Endometrium (tissue), 2 donors: Measurements from ENCODE around the gene ELL3.
"Not testable (repeated sequence)": the region's sequence is repeated elsewhere in the genome, so short reads cannot be mapped to it uniquely, and the experiment has no call there.

Experiments
- FAIRE-seq: peaks from 2 replicates; lab custom pipeline; 2012; peaks lifted over from hg19 to GRCh38; lab: Jason Lieb, UNC
- donor health status: control.
- donor health status: control.

The ELL3 gene, protein sequence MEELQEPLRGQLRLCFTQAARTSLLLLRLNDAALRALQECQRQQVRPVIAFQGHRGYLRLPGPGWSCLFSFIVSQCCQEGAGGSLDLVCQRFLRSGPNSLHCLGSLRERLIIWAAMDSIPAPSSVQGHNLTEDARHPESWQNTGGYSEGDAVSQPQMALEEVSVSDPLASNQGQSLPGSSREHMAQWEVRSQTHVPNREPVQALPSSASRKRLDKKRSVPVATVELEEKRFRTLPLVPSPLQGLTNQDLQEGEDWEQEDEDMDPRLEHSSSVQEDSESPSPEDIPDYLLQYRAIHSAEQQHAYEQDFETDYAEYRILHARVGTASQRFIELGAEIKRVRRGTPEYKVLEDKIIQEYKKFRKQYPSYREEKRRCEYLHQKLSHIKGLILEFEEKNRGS

DNA sequence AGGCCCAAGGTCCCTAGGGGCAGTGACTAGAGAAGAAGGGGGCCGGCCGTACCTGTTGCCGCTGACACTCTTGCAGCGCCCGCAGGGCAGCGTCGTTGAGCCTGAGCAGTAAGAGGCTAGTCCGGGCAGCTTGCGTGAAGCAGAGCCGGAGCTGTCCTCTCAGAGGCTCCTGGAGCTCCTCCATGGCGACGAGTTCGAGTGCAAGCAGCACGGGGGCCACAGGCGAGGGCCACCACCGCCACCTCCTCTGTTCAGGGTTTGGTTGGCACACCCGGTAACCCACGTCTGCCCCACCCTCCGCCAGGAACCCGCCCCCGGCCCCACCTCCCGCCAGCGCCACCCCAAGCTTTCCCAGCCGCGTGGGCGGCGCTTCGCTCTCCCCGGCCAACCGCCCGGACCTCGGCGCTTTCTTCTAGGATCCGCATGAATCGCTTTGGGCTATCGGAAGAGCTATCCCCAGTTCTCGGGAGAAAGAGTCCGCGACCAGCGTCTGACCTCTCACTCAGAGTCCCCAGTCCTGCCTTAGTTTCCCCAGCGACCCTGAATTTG lies at the start of gene ELL3:
Gene ELL3, minus strand, starts transcription at position 249 of the 549 bp plus-strand sequence. Its CDS starts 65 bp downstream, at position 184.
- no peak for FAIRE-seq

DNA sequence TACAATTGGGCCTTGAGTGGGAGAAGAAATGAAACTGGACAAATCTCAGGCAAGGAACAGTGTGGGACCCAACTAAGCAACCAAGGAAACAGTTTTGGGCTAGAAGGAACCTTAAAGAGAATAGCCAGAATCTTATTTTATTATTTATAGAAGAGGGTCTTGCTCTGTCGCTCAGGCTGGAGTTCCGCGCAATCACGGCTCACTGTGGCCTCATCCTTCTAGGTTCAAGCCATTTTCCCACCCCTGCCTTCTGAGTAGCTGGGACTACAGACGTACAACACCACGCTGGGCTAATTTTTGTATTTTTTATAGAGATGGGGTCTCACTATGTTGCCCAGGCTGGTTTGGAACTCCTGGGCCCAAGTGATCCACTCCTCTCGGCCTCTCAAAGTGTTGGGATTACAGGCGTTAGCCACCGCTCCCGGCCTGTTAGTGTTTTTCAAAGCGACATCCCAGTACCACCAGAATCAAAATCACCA lies 49.3 kb upstream of the ELL3 start:
- no peak for FAIRE-seq

DNA sequence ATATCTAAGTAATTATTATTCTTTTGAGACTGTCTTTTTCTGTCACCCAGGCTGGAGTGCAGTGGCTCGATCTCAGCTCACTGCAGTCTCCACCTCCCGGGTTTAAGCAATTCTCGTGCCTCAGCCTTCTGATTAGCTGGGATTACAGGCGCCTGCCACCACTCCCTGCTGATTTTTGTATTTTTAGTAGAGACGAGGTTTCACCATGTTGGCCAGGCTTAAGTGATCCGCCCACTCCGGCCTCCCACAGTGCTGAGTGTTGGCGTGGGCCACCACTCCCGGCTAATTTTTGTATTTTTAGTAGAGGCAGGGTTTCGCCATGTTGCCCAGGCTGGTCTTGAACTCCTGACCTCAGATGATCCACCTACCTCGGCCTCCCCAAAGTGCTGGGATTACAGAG lies 48.5 kb upstream of the ELL3 start:
- not testable (repeated sequence) for FAIRE-seq

DNA sequence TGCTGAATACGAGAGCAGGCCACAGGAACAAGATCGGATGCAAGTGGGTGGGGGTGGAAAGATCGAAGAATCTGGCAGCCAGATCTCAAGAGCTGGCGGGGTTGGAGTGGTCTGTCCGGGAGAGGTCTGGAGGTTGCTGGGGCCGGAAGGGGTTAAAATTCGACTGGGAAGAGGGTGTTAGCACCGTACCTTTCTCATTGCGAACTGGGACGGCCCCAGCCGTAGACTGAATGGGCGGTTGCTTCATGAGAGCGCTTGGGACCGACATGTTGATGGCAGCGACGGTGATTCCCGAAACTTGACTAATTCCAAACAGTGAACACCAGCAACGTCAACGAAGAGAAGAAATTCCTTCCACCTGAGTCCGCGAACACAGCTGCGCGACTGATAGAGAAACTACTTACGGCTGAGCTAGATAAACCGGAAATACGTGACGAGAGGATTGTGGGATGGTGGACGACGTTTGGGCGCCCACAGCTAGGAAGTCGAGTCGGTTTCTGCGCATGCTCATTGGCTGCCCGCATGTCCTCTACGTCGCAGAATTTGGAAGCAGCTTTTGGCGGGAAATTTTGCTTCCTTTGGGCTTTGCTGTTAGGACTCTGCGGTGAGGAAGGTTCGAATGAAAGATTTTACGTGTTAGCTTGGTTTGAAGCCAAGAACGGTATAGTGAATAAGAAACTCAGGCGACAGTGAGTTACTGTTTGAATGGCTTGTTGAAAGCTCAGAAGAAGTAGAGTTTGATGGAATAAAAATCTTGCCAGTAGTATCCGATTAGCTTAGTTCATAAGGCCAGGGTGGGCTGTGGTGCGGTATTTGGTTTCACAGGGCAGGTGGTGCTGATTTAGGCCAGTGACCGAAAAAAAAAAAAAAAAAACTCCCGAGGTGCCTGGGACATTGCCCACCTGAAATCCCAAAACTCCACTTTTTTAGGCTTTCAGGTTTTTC lies 47.8 kb upstream of the ELL3 start, which contains the start of gene MFAP1:
Gene MFAP1, minus strand, starts transcription at position 389 of the 945 bp plus-strand sequence. Its CDS starts 121 bp downstream, at position 268.
- peak; percentile 84 for FAIRE-seq

DNA sequence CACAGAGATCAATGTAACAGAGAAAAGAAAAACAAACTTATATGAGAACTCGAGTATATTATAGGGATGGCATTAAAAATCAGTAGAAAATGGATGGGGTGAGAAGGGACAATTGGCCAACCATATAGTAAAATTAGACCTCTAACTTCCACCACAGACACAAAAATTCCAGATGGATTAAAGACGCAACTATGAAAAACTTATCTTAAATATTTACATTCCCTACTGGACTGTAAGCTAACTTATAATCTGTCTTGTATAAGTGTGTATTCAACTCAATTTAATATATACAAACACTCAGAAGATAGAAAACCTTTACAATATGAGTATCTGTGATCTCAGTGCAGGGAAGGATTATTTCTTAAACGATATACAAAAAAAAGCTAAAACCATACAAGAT lies 44.7 kb upstream of the ELL3 start:
- FAIRE-seq = no peak

DNA sequence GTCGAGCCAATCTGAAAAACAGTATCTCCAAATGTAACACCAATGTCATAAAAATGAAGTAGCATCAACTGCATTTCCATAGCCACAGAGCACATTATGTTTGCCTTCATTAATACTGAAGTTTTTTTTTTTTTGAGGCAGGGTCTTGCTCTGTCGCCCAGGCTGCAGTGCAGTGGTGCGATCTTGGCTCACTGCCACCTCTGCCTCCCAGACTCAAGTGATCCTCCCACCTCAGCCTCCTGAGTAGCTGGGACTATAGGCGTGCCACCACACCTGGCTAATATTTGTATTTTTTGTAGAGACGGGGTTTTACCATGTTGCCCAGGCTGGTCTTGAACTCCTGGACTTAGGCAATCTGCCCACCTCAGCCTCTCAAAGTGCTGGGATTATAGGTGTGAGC lies 38.3 kb upstream of the ELL3 start:
- FAIRE-seq = not testable (repeated sequence)

DNA sequence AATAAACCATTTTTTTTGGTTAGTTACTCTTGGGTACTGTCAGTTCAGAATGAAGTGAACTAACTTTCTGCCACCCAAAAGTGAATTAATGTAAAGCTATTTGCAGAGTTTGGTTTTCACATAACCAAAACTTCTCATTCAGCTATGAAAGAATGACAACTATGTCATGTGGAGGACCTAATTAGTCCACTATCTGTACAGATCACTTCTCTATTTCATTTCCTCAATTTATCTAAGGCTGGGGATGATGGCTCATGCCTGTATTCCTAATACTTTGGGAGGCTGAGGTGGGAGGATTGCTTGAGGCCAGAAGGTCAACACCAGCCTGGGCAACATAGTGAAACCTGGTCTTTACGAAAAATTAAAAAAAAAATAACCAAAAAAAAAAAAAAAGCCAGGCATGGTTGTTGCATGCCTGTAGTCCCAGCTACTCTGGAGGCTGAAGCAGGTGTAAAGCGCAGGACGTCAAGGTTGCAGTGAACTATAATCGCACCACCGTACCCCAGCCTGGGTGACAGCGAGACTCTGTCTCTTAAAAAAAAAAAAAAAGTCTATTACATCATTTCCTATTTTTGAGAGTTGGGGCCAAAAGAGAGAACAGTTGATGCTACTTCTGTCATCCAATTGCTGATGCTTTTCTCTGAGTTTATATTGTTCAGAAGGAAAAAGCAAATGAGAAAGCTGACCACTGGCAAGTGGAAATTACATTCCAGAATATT lies 32.4 kb upstream of the ELL3 start:
- no peak for FAIRE-seq

DNA sequence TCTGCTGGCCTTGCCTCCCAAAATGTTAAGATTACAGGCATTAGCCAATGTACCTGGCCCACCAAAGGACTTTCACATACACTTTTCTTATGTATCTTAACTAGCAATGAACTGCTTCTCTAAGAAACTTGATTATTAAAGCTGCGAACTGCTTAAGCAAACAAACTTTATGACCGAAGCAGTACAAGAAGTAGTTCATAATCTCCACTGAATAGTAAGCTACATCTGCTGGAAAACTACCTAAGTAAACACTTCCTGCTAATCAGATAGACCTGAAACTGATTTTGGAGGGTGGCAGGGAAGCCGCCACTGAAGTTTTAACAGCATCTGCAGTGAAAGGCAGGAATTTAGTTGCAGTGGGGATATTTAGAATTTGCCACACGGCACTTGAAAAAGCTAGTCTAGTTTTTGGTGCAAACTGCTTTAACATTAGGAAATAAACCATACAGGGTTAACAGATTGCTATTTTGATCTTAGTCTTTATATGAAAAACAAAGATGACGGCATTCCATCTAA lies 31.7 kb upstream of the ELL3 start:
- no peak for FAIRE-seq

DNA sequence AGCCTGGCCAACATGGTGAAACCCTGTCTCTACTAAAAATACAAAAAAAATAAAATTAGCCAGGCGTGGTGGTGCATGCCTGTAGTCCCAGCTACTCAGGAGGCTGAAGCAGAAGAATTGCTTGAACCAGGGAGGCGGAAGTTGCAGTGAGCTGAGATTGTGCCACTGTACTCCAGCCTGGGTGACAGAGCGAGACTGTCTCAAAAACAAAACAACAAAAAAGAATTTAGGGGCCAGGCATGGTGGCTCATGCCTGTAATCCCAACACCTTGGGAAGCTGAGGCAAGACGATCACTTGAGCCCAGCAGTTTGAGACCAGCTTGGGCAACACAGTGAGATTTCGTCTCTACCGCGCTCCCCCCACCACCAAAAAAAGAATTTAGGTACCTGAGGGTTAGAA lies 25.9 kb upstream of the ELL3 start:
- FAIRE-seq = not testable (repeated sequence)

DNA sequence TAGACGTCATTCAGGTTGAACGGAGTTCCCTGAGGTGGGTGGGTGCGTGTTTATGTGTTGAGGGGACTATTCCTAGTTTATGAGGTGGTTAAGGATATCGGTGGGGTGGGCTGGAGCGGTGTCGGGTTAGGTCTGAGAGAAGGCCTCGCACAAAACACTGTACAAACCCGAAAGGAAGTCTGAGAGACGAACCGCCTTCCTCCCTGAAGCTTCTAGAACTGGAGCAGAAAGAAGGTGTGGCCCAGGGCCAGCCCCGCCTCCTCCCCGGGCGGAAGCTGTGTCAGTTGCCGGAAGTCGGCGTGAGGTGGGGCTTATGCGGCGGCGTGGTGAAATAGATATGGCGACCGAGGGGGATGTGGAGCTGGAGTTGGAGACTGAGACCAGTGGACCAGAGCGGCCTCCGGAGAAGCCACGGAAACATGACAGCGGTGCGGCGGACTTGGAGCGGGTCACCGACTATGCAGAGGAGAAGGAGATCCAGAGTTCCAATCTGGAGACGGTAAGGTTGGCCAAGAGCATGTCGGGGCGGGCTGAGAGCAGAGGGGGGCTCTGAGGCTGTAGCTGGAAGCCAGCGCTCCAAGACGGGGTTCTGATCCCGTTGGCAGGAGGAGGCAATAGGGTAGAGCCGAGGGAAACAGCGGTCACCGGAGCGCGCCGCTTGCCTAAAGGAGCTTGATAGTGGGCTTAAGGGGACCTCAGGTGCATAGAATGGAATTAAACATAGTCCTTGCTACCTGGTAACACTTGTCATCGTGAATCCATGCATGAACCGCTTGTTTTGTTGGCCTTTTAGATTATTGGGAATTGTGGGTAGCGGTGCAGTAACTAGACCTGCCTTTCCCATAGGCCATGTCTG lies 23.7 kb upstream of the ELL3 start, which contains the start of gene HYPK:
Gene HYPK, plus strand, starts transcription at position 314 of the 856 bp plus-strand sequence. Its CDS starts 24 bp downstream, at position 338.
- peak; percentile 82 for FAIRE-seq

DNA sequence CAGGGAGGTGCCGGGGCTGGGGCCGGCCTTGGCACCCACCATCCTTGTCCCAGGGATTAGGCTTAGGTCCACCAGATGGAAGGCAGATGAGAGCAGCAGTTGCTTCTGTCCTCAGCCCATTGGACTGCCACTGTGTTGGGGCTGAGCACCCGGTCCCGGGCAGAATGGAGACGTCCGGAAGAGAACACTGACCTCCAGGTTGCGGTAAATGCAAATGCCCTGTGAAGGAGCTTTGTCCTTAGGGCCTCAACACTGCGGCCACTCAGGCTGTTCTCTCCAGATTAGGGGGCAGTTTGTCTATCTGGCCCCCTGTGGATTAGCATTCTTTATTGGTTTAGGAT lies 23.1 kb upstream of the ELL3 start, which contains the start of gene SERINC4:
Gene SERINC4, minus strand, starts transcription at position 276 of the 341 bp plus-strand sequence. Its CDS starts 234 bp downstream, at position 42.
- no peak for FAIRE-seq

DNA sequence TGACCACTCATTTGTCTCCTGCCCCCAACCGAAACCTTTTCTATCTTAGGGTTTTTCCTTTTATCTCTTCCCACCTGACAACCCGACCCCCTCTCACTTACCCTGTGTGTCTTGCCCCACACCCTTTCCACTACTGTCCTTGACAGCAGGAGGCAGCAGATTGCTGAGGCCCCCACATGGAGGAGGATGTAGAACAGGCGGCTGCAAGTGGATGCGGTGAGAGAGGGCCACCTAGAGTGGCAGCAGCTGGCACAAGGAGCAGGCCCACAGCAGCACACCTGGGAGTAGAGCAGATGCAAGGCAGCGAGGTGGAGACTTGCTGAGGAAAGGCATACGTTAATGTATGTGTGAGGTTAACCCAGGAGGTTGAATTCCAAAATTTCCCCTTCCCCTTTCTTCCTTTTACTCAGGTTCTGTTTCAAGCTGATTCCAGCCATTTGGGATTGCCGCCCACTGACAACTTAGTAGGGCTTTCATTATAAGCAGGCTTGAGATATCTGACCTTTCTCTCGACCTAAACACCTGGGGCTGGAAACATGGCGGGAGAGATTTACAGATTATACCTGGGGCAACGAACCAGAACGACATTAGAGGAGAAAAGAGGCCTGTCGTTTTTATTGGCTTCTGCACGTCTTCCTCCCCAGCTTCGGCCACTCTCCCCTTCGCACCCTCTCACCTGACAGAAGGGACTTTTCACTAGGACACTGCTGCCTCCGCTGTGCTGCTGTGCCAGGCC lies 22.6 kb upstream of the ELL3 start:
- FAIRE-seq = no peak

DNA sequence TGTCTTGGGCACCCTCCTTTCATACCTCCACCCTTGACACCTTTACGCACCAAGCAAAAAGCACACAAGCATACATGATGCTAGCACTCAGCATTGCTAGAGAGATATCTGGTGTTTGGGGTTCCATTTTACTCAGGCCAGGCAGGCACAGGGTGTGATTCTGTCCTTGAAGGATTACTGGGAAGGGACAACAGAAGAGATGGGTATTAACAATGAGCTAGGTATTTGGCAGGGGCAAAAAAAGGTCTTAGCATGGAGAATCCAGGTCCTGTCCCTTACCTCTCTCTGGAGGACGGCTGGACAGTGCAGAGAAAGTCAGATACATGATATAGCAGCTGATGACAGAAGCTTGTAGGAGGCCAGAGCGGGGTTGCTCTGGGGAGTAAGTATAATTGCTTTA lies 19.8 kb upstream of the ELL3 start:
- FAIRE-seq = no peak

DNA sequence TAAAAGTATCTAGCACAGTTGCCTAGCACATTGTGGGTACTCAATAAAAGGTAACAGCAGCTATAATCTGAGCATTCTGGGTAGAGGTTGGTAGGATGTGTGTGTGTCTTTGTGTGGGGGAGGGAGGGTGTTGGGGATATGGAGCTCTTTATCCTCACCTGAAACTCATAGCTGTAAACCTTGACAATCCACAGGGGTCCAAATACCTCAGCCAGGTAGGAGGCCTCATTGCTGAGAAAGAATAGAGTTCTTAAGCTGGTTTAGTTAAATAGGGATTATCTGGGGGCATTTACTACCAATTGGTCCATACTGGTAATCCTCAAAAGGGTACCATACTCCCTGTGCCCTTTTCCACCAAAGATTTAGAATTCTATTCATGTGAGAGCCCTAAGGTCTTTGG lies 19.2 kb upstream of the ELL3 start:
- FAIRE-seq = no peak

DNA sequence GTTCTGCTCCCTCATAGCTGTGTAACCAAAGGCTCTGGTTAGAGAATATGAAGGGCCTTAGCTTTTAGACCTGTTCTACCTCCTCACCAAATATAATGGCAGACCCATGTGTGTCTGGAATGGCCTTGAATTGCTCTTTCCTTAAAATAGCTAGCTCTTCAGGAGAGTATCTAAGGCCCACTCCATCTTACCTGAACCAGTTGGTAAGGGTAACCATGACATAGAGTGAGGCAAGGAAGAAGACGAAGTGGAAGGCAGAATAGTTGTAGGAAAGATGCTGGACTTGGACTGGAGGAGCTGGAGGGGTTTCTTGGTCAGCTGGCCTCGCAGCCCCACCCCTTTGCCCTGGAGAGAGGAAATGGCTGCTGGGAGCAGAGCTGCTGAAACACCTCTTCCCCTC lies 18.4 kb upstream of the ELL3 start:
- no peak for FAIRE-seq

DNA sequence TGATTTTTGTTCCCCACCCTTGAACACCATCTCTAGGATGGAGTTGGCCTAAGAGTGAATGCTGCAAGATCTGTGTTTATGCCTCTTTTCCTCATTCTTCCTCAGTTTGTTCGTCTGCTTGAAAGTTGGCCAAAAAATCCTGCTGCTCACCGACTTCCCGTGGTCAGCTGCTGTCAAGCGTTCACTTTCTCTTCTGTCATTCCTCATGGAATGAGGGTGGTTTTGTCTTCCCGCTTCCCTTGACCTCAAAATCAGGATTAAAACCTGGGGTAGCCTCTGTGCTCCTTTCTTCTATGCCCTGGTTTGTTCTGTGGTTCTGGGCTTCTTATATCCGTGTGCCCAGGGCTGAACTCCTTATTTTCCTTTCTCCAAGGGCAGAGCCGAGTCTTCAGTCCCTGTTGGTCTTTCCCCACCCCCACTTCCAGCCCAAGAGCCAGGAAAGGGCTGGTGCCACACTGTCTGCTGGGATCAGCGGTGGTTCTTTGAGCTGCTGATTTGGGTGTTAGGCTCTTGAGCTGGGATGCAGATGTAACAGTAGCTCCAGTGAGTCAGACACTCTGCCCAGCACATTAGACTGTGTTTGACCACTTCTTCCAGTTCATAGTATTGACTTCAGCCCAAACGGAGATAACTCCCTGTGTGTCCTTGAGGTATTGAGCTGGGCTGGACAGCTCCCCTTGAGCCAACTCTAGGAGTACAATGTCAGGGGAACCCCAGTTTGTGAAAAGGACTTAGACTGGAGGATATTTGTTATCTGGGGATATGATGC lies 17.7 kb upstream of the ELL3 start:
- FAIRE-seq = no peak

DNA sequence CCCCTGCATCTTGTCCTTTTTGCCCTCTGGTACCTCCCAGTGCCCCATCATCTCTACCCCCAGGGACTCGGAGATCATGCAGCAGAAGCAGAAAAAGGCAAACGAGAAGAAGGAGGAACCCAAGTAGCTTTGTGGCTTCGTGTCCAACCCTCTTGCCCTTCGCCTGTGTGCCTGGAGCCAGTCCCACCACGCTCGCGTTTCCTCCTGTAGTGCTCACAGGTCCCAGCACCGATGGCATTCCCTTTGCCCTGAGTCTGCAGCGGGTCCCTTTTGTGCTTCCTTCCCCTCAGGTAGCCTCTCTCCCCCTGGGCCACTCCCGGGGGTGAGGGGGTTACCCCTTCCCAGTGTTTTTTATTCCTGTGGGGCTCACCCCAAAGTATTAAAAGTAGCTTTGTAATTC lies 16.9 kb upstream of the ELL3 start:
- no peak for FAIRE-seq

DNA sequence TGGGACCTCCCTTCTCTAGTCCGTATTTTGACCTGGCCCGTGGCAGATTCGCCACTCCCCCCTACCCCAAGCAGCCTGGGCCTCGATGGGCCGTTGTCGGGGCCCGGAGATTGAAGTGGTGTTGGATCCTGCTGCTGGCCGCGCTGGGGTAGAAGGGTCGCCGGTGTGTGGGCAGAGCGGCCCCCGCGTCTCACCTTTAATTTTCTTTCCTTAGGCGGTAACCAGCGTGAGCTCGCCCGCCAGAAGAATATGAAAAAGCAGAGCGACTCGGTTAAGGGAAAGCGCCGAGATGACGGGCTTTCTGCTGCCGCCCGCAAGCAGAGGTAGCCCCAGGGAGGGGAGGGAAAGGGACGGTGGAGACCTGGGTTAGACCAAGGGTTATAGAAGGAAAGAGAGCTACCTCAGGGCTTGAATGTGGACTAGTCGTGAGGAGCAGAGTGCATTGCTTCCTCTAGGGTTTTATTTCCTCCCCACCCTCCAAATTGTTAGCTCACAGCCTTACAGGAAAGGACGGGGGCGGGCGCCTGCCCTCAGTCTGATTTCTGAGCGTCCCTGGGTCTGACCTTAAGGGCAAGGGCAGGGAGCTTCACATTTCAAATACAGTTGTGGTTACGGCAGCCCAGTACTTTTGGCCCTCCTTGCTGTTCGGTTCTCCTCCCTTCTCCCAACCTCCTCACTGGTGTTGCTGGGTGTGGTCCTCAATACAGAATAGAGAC lies 16.2 kb upstream of the ELL3 start:
- FAIRE-seq = no peak
